Measurements from ENCODE around the gene KCNJ12. TPM values are rescaled to one million over a fixed set of nuclear protein-coding genes. Genes with fewer than 3 reads are reported as not detected.
A peak's percentile ranks its signal among the peaks of the same experiment; 100 is the strongest.

The KCNJ12 gene
- polyA plus RNA-seq, 3 donors, result not detected

GRCh38 chr17:21376759-21377690, 868 bp downstream of the KCNJ12 start:
- H3K79me2 ChIP-seq (ENCODE audit: insufficient read depth, low read length), result no peaks in the 10 kb centered on the region
- no peak overlapping the region for H3K27ac ChIP-seq (ENCODE audit: low read depth in 1 of 2, low read length in 2 of 2)
- H3K9me3 ChIP-seq (replicated peaks in 1 of 2; ENCODE audit: control insufficient read depth in 1 of 2, insufficient read depth in 1 of 2, low read length in 2 of 2), result no peaks in the 10 kb centered on the region
- no peak overlapping the region for H2AFZ ChIP-seq (ENCODE audit: insufficient read depth, low read depth, low read length, poor library complexity, severe bottlenecking)
- no peaks in the 10 kb centered on the region for H3K36me3 Mint-ChIP-seq
- H3K27me3 ChIP-seq (ENCODE audit: control insufficient read depth in 2 of 2, insufficient read depth in 2 of 2, low read length in 2 of 2), result peaks cover 24 to 38% of the 10 kb centered on the region in 2 donors
- no peak overlapping the region for H3K4me3 ChIP-seq (replicated peaks in 1 of 3; ENCODE audit: low read depth in 2 of 3, low read length in 3 of 3)
- H3K4me3 Mint-ChIP-seq, result peak overlapping the region; percentile 20 to 83
- TF ChIP-seq, protein P1, sequence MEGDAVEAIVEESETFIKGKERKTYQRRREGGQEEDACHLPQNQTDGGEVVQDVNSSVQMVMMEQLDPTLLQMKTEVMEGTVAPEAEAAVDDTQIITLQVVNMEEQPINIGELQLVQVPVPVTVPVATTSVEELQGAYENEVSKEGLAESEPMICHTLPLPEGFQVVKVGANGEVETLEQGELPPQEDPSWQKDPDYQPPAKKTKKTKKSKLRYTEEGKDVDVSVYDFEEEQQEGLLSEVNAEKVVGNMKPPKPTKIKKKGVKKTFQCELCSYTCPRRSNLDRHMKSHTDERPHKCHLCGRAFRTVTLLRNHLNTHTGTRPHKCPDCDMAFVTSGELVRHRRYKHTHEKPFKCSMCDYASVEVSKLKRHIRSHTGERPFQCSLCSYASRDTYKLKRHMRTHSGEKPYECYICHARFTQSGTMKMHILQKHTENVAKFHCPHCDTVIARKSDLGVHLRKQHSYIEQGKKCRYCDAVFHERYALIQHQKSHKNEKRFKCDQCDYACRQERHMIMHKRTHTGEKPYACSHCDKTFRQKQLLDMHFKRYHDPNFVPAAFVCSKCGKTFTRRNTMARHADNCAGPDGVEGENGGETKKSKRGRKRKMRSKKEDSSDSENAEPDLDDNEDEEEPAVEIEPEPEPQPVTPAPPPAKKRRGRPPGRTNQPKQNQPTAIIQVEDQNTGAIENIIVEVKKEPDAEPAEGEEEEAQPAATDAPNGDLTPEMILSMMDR (IDR thresholded peaks at IDR 0.05), result no peak
- no peak for DNase-seq
- H3K4me1 ChIP-seq (ENCODE audit: control insufficient read depth in 1 of 2, insufficient read depth in 2 of 2, low read length in 2 of 2), result peaks cover 0 to 18% of the 10 kb centered on the region in 2 donors
- intact Hi-C loops (cut with micrococcal nuclease), result no loop called here
- 2% methylated on average over 75 of the region's 80 CpGs for WGBS (ENCODE audit: insufficient coverage)
- no peaks in the 10 kb centered on the region for H4K20me1 ChIP-seq (ENCODE audit: insufficient read depth, low read length)
- peaks cover 0 to 11% (median 0%) of the 10 kb centered on the region in 7 donors for H3K9me3 Mint-ChIP-seq
- peaks cover 40 to 48% (median 45%) of the 10 kb centered on the region in 3 donors for H3K27me3 Mint-ChIP-seq (ENCODE audit: low read depth in 3 of 3)
- H3K36me3 ChIP-seq (replicated peaks in 1 of 2; ENCODE audit: control insufficient read depth in 1 of 2, insufficient read depth in 2 of 2, low read length in 2 of 2), result no peaks in the 10 kb centered on the region
- no peak overlapping the region for H3K27ac Mint-ChIP-seq
- peaks cover 10% of the 10 kb centered on the region for H3K4me1 Mint-ChIP-seq
- H3K9ac ChIP-seq (ENCODE audit: insufficient read depth, low read length, poor library complexity, severe bottlenecking), result no peak overlapping the region
- H3K4me2 ChIP-seq (replicated peaks; ENCODE audit: extremely low read depth, low read length, poor library complexity, severe bottlenecking), result peak overlapping the region; percentile 39

GRCh38 chr17:21377705-21378396, 1.7 kb downstream of the KCNJ12 start:
- Histone ChIP-seq H2AFZ (ENCODE audit: insufficient read depth, low read depth, low read length, poor library complexity, severe bottlenecking) (no peak overlapping the region), H3K9me3 (replicated peaks in 1 of 2; ENCODE audit: control insufficient read depth in 1 of 2, insufficient read depth in 1 of 2, low read length in 2 of 2) (no peaks in the 10 kb centered on the region)
- WGBS (ENCODE audit: insufficient coverage), result 5% methylated on average over 36 of the region's 43 CpGs

More at GRCh38 chr17:21377705-21378396, 1.7 kb downstream of the KCNJ12 start:
- H3K27me3 ChIP-seq (ENCODE audit: control insufficient read depth in 2 of 2, insufficient read depth in 2 of 2, low read length in 2 of 2), result peaks cover 24 to 38% of the 10 kb centered on the region in 2 donors
- Mint-ChIP-seq H3K4me3 (peak overlapping the region in 1 of 2 donors; percentile 83), H3K27me3 (ENCODE audit: low read depth in 3 of 3) (peaks cover 40 to 48% (median 48%) of the 10 kb centered on the region in 3 donors), H3K9me3 (peaks cover 0 to 11% (median 0%) of the 10 kb centered on the region in 7 donors), H3K36me3 (no peaks in the 10 kb centered on the region), H3K4me1 (peaks cover 10% of the 10 kb centered on the region), H3K27ac (no peak overlapping the region)
- H3K4me2 ChIP-seq (replicated peaks; ENCODE audit: extremely low read depth, low read length, poor library complexity, severe bottlenecking), result peak overlapping the region; percentile 10
- TF ChIP-seq, protein P1 (IDR thresholded peaks at IDR 0.05), result no peak
- H3K79me2 ChIP-seq (ENCODE audit: insufficient read depth, low read length), result no peaks in the 10 kb centered on the region
- intact Hi-C loops (cut with micrococcal nuclease), result no loop called here
- peaks cover 0 to 18% of the 10 kb centered on the region in 2 donors for H3K4me1 ChIP-seq (ENCODE audit: control insufficient read depth in 1 of 2, insufficient read depth in 2 of 2, low read length in 2 of 2)
- no peak overlapping the region for H3K27ac ChIP-seq (ENCODE audit: low read depth in 1 of 2, low read length in 2 of 2)
- H3K36me3 ChIP-seq (replicated peaks in 1 of 2; ENCODE audit: control insufficient read depth in 1 of 2, insufficient read depth in 2 of 2, low read length in 2 of 2), result no peaks in the 10 kb centered on the region
- no peaks in the 10 kb centered on the region for H4K20me1 ChIP-seq (ENCODE audit: insufficient read depth, low read length)
- DNase-seq, result no peak
- H3K4me3 ChIP-seq (replicated peaks in 1 of 3; ENCODE audit: low read depth in 2 of 3, low read length in 3 of 3), result no peak overlapping the region
- no peak overlapping the region for H3K9ac ChIP-seq (ENCODE audit: insufficient read depth, low read length, poor library complexity, severe bottlenecking)

All from CD14-positive monocyte (primary cell).